22Rv1 (cell line): ENCODE measurements around the gene SLC9A5.

Source experiments
- H3K27ac ChIP-seq: fragments of 450-650 bp; 2 replicates; pipeline ENCODE4 v1.5.1; 2017
- ZFX ChIP-seq: fragments of 450-650 bp; IDR thresholded peaks from 2 replicates; pipeline ENCODE4 v1.6.1; 2017; ENCODE audit warnings: antibody characterized with exemption, borderline replicate concordance
- TF ChIP-seq, protein P1 (sequence below): fragments of 450-650 bp; IDR thresholded peaks from 2 replicates; pipeline ENCODE4 v1.5.1; 2017; ENCODE audit warnings: mild to moderate bottlenecking

SLC9A5 gene

GRCh38 chr16:67279296-67280089 lies 30.7 kb downstream of the SLC9A5 start, which contains the start of gene PLEKHG4:
TSS of gene PLEKHG4 (plus strand) at chr16:67279532. CDS start at chr16:67280045, 513 bp downstream.
- TF ChIP-seq ZFX = no peak
- TF ChIP-seq, protein P1, sequence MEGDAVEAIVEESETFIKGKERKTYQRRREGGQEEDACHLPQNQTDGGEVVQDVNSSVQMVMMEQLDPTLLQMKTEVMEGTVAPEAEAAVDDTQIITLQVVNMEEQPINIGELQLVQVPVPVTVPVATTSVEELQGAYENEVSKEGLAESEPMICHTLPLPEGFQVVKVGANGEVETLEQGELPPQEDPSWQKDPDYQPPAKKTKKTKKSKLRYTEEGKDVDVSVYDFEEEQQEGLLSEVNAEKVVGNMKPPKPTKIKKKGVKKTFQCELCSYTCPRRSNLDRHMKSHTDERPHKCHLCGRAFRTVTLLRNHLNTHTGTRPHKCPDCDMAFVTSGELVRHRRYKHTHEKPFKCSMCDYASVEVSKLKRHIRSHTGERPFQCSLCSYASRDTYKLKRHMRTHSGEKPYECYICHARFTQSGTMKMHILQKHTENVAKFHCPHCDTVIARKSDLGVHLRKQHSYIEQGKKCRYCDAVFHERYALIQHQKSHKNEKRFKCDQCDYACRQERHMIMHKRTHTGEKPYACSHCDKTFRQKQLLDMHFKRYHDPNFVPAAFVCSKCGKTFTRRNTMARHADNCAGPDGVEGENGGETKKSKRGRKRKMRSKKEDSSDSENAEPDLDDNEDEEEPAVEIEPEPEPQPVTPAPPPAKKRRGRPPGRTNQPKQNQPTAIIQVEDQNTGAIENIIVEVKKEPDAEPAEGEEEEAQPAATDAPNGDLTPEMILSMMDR = peak; percentile 91

DNA sequence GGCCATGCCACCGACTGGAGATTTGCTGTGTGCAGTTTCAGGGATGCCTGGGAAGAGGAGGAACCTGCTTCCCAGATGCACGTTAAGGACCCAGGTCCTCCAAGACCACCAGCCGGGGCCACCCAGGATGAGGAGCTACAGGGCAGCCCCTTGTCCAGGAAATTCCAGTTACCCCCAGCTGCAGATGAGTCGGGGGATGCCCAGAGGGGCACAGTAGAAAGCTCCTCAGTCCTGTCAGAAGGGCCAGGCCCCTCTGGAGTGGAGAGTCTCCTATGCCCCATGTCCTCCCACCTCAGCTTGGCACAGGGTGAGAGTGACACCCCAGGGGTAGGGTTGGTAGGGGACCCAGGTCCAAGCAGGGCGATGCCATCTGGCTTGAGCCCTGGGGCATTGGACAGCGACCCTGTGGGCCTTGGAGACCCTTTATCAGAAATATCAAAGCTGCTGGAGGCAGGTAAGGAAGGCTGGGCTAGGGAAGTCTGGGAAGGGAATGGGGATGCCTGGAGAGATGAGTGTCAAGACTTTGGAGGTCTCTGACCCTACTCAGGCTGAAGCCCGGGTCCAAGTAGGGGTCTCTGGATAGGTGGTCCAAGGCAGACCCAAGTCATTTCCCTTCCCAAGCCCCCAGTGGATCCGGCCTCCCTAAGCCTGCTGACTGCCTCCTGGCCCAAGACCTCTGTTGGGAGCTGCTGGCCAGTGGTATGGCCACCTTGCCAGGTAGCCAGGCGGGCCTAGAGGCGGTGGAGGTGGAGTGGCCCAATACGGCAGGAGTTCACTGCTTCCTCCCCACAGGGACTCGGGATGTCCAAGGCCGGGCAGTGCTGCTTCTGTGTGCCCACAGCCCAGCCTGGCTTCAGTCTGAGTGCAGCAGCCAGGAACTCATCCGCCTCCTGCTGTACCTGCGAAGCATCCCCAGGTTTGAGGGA lies 31.6 kb downstream of the SLC9A5 start:
- TF ChIP-seq, protein P1 = no peak
- no peak for TF ChIP-seq ZFX
- H3K27ac ChIP-seq = no peak overlapping the region

More at GRCh38 chr16:67279296-67280089, 30.7 kb downstream of the SLC9A5 start, which contains the start of gene PLEKHG4:
- peak within 1 kb of the TSS; percentile 78 for H3K27ac ChIP-seq

GRCh38 chr16:67281536-67282446 lies 33.0 kb downstream of the SLC9A5 start:
- no peak for TF ChIP-seq ZFX
- TF ChIP-seq, protein P1 = no peak
- no peak overlapping the region for H3K27ac ChIP-seq

DNA sequence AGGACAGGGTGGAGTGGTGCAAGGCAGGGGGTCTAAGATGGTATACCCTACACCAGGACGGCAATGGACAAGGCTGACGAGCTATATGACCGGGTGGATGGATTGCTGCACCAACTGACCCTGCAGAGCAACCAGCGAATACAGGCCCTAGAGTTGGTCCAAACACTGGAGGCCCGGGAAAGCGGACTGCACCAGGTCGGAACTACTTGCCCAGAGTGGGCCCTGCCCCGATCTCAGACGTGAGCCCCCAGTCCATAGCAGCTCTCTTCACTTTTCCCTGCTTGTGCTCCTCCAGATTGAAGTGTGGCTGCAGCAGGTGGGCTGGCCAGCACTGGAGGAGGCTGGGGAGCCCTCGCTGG lies 33.6 kb downstream of the SLC9A5 start:
- no peak overlapping the region for H3K27ac ChIP-seq
- no peak for TF ChIP-seq ZFX
- TF ChIP-seq, protein P1 = no peak

DNA sequence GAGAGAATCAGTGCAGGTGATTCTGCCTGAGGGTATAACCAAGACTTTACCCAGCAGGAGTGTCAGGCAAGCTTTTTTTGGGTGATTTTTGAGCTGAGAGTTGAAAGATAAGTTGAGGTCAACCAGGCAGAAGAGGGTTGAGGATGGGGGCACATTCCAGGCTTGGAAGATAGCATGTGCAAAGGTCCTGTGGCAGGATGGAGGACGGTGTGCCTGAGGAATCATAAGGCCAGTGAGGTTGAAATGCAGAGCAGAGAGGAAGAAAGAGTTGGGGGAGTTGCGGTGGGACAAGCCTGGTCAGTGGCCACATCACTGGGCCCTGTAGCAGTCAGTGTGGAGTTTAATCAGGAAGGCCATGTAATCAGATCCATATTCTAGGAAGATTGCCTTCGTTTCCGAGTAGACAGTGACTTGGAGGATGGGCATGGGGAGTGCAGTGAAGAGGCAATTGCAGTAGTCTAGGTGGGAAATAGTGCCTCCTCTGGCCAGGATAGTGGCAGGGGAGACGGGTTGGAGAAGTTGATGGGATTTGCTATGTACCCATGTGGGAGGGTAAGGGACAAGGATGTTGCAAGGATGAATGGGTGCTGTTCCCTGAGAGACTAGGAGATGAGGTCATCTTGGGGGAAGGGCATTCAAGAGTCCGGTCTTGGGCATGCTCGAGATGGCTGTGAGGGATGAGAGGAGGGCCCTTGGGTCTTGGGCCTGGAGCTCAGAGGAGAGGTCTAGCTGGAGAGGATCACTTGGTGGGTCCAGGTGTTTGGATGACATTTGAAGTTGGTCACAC lies 34.5 kb downstream of the SLC9A5 start:
- H3K27ac ChIP-seq = no peak overlapping the region
- TF ChIP-seq ZFX = no peak
- TF ChIP-seq, protein P1 = 0 out of 2 replicates have a peak, but pooled peaks have one; percentile 5
